AG04449 (cell line): ENCODE results near the gene PIP4K2A.

Source experiments
- CTCF ChIA-PET: fragments of 350-600 bp; formaldehyde crosslinking; extraction: SDS; loops from one replicate; lab custom pipeline; 2021; ENCODE audit warnings: antibody characterized with exemption; lab: Yijun Ruan, JAX
- POLR2A ChIA-PET: fragments of 400-600, 350-600 bp; formaldehyde crosslinking; extraction: SDS; loops from one replicate; lab custom pipeline; 2020; ENCODE audit warnings: antibody characterized with exemption, inconsistent platforms; lab: Yijun Ruan, JAX
- DNase-seq: peaks from one replicate; pipeline ENCODE4 v3.0.0-alpha.2; 2010; ENCODE audit warnings: low read depth, low spot score
- H3K4me3 ChIP-seq: 2 replicates; pipeline ENCODE4 v1.5.1; 2011; ENCODE audit warnings: low read depth, mild to moderate bottlenecking, control low read depth, low read length
- CTCF ChIP-seq: IDR thresholded peaks from one replicate; pipeline ENCODE4 v1.5.1; 2011; ENCODE audit warnings: mild to moderate bottlenecking, moderate library complexity, low read length, control low read depth, inconsistent platforms; ENCODE audit not compliant: insufficient read depth; ENCODE audit errors: missing control alignments

Gene PIP4K2A

DNA sequence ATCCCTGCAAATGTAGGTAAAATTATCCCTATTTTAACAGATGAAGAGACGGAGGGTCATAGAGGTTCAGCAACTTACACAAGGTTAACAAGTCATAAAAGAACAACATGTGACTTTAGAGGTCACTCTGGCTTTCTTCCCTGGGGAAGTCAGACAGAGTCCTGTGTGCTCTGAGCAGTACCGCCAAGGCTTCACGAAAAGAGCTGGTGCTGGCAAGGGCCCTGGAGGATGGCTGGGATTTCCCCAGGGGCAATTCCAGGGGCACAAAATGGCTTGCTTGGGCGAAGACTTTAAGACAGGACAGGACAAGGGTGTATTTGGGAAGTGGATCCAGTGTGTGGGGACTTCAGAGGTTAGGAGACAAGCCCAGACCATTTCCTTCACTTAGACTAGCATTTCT, 144.1 kb downstream of the PIP4K2A start:
- ChIA-PET POLR2A (no interaction called here), CTCF (interaction anchor here (1.0 to 1.3 kb wide), 2 partner anchors 30 to 418 kb away, joined by 3 to 4 read pairs; no protein-coding TSS in a partner anchor)
- no peak for DNase-seq
- TF ChIP-seq CTCF, result no peak
- H3K4me3 ChIP-seq, result no peak overlapping the region

DNA sequence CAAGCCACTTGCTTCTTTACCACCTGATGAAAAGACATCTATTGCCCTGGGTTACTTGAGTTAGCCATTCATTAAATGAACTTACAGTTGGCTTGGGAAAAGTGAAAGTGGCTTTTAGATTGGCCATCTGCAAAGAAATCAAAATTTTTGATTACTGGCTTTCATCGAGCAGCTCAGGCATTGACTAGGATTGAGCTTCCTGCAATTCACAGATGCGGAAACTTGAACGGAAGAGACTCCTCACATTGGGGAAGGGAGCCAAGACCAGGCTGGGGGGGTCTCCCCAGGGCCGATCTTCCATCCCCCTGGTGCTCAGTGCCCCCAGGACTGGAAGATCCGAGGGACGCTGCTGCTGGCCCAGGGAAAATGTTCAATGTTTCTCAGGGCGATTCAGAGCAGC, 145.4 kb downstream of the PIP4K2A start:
- ChIA-PET CTCF (no interaction called here), POLR2A (no interaction called here)
- TF ChIP-seq CTCF, result no peak
- no peak overlapping the region for H3K4me3 ChIP-seq
- no peak for DNase-seq

- CTCF ChIA-PET, result interaction anchor here (3.0 kb wide), 1 partner anchor 9 kb away, joined by 17 read pairs; no protein-coding TSS in a partner anchor
- POLR2A ChIA-PET, result no interaction called here
- H3K4me3 ChIP-seq, result no peak overlapping the region
- no peak for DNase-seq
- TF ChIP-seq CTCF, result no peak
These were observed 150.3 kb downstream of the PIP4K2A start for GRCh38 chr10:22564060-22564459.

GRCh38 chr10:22561909-22562308, 152.5 kb downstream of the PIP4K2A start:
- ChIA-PET CTCF (interaction anchor here (0.7 to 3.0 kb wide), 2 partner anchors 12 to 428 kb away, joined by 3 to 17 read pairs; no protein-coding TSS in a partner anchor), POLR2A (no interaction called here)
- TF ChIP-seq CTCF, result no peak
- DNase-seq, result no peak
- H3K4me3 ChIP-seq, result no peak overlapping the region

DNA sequence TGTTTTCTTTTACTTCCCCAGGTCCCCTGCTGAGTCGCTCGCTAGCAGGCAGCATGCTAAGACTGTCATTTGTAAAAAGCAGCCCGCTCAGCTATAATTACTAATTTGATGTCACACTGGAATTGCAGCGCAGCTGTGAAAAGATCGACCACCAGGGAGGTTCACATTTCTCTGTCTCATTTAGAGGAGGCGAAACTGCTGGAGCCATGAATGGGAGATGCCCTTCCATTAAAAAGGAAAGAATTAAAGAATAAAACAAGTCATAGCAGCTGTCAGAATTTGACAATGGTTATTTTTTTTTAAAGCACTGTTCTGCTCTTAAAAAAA, 153.5 kb downstream of the PIP4K2A start:
- ChIA-PET POLR2A (no interaction called here), CTCF (interaction anchor here (3.1 kb wide), 1 partner anchor 10 kb away, joined by 13 read pairs; no protein-coding TSS in a partner anchor)
- no peak for TF ChIP-seq CTCF
- no peak for DNase-seq
- no peak overlapping the region for H3K4me3 ChIP-seq

DNA sequence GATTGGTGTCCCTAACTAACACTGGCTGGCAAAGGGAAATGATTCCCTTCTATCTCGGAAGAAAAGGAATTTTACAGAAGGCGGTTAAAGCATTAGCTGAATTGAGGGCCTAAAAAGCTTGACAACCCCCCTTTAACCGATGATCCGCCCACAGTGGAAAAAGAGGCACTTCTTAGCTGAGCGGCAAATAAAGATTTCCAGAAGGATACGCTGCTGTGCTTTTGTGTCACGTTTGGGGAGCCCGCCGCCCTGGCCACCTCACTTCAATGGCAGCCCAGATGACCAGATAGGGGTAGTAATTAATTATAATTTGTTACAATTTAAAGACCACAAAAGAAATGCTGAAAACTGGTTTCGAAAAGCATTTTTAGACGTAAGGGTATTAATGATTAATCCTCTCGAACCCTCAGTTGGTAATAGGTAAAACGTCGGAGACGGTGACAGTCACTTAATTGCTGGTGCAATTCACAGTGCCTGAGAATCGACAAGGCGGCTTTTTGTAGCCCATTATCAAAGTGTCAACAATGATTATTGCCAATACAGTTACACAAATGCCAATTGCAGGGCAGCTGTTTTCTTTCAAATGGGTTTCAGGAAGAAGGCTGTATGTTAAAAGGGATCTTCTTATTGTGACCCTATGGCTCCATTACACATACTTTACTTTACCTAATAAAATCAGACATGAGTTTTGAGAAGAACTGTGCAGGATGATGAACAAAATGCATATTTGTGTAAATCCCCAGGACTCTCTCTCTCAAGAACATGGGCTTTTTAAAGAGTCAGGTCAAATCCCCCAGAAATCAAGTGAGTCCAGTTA, 154.1 kb downstream of the PIP4K2A start:
- H3K4me3 ChIP-seq, result no peak overlapping the region
- ChIA-PET CTCF (interaction anchor here (3.1 kb wide), 1 partner anchor 10 kb away, joined by 13 read pairs; no protein-coding TSS in a partner anchor), POLR2A (no interaction called here)

More for the DNA sequence above, 154.1 kb downstream of the PIP4K2A start:
- TF ChIP-seq CTCF, result no peak
- no peak for DNase-seq
